Measurements from ENCODE around the gene GATA2. TPM values are rescaled to one million over a fixed set of nuclear protein-coding genes. Genes with fewer than 3 reads are reported as not detected.

The GATA2 gene
- 1 to 10 TPM; 2.9 to 4.1 TPM for total RNA-seq

GRCh38 chr3:128492671-128493569, at the start of gene GATA2:
Gene GATA2 (minus strand): TSS chr3:128493201. CDS start chr3:128487031, 6,170 bp downstream.
- no peaks in the 10 kb centered on the region for H3K9me3 Mint-ChIP-seq

GRCh38 chr3:128541246-128541645, 48.2 kb upstream of the GATA2 start:
- Mint-ChIP-seq H3K4me3 (no peak overlapping the region), H3K27ac (no peak overlapping the region), H3K4me1 (ENCODE audit: low read depth) (no peaks in the 10 kb centered on the region), H3K36me3 (ENCODE audit: insufficient read depth in 2 of 2) (peaks cover 5 to 13% of the 10 kb centered on the region in 2 donors), H3K27me3 (ENCODE audit: low read depth) (peaks cover 40% of the 10 kb centered on the region), H3K9me3 (peaks cover 5% of the 10 kb centered on the region in 2 donors)
- ATAC-seq (replicated peaks in 1 of 2) (no peak), DNase-seq (no peak)

More at GRCh38 chr3:128492671-128493569, at the start of gene GATA2:
- H3K27me3 Mint-ChIP-seq (ENCODE audit: low read depth), result peaks cover 57% of the 10 kb centered on the region
- peak within 1 kb of the TSS; percentile 48 to 52 for H3K4me3 Mint-ChIP-seq
- H3K36me3 Mint-ChIP-seq (ENCODE audit: insufficient read depth in 2 of 2), result peaks cover 0 to 1% of the 10 kb centered on the region in 2 donors
- peak; percentile 52 to 55 for DNase-seq
- peaks cover 20% of the 10 kb centered on the region for H3K4me1 Mint-ChIP-seq (ENCODE audit: low read depth)
- H3K27ac Mint-ChIP-seq, result no peak within 1 kb of the TSS
- peak; percentile 38 to 42 for ATAC-seq (replicated peaks in 1 of 2)

- no peaks in the 10 kb centered on the region for H3K4me1 Mint-ChIP-seq (ENCODE audit: low read depth)
- ATAC-seq (replicated peaks in 1 of 2), result no peak
- H3K36me3 Mint-ChIP-seq (ENCODE audit: insufficient read depth in 2 of 2), result peaks cover 5 to 13% of the 10 kb centered on the region in 2 donors
- H3K27me3 Mint-ChIP-seq (ENCODE audit: low read depth), result peaks cover 59% of the 10 kb centered on the region
- no peak overlapping the region for H3K27ac Mint-ChIP-seq
- DNase-seq, result no peak
- H3K4me3 Mint-ChIP-seq, result no peak overlapping the region
- peaks cover 5% of the 10 kb centered on the region in 2 donors for H3K9me3 Mint-ChIP-seq
Observed at GRCh38 chr3:128539376-128539775, 46.4 kb upstream of the GATA2 start.

- Mint-ChIP-seq H3K36me3 (ENCODE audit: insufficient read depth in 2 of 2) (peaks cover 0 to 1% of the 10 kb centered on the region in 2 donors), H3K4me1 (ENCODE audit: low read depth) (no peaks in the 10 kb centered on the region), H3K9me3 (no peaks in the 10 kb centered on the region), H3K27ac (no peak overlapping the region), H3K27me3 (ENCODE audit: low read depth) (peaks cover 61% of the 10 kb centered on the region), H3K4me3 (no peak overlapping the region)
- ATAC-seq (replicated peaks in 1 of 2), result no peak
- DNase-seq, result no peak
Observed at GRCh38 chr3:128537091-128537703, 44.2 kb upstream of the GATA2 start.

- H3K4me3 Mint-ChIP-seq, result no peak overlapping the region
- H3K4me1 Mint-ChIP-seq (ENCODE audit: low read depth), result no peaks in the 10 kb centered on the region
- no peaks in the 10 kb centered on the region for H3K9me3 Mint-ChIP-seq
- ATAC-seq (replicated peaks in 1 of 2), result no peak
- peaks cover 50% of the 10 kb centered on the region for H3K27me3 Mint-ChIP-seq (ENCODE audit: low read depth)
- H3K27ac Mint-ChIP-seq, result no peak overlapping the region
- H3K36me3 Mint-ChIP-seq (ENCODE audit: insufficient read depth in 2 of 2), result no peaks in the 10 kb centered on the region
- DNase-seq, result no peak
Observed at GRCh38 chr3:128532012-128532983, 39.3 kb upstream of the GATA2 start.

GRCh38 chr3:128524374-128525299, 31.6 kb upstream of the GATA2 start:
- no peak overlapping the region for H3K27ac Mint-ChIP-seq
- no peaks in the 10 kb centered on the region for H3K9me3 Mint-ChIP-seq
- H3K27me3 Mint-ChIP-seq (ENCODE audit: low read depth), result peaks cover 30% of the 10 kb centered on the region
- H3K36me3 Mint-ChIP-seq (ENCODE audit: insufficient read depth in 2 of 2), result no peaks in the 10 kb centered on the region
- DNase-seq (no peak), ATAC-seq (replicated peaks in 1 of 2) (no peak)
- no peak overlapping the region for H3K4me3 Mint-ChIP-seq
- H3K4me1 Mint-ChIP-seq (ENCODE audit: low read depth), result no peaks in the 10 kb centered on the region

- no peak for ATAC-seq (replicated peaks in 1 of 2)
Observed at GRCh38 chr3:128523591-128523990, 30.6 kb upstream of the GATA2 start.

GRCh38 chr3:128521715-128522114, 28.7 kb upstream of the GATA2 start:
- no peaks in the 10 kb centered on the region for H3K4me1 Mint-ChIP-seq (ENCODE audit: low read depth)
- ATAC-seq (replicated peaks in 1 of 2) (no peak), DNase-seq (no peak)
- H3K4me3 Mint-ChIP-seq, result no peak overlapping the region
- H3K36me3 Mint-ChIP-seq (ENCODE audit: insufficient read depth in 2 of 2), result no peaks in the 10 kb centered on the region
- no peak overlapping the region for H3K27ac Mint-ChIP-seq
- no peaks in the 10 kb centered on the region for H3K9me3 Mint-ChIP-seq
- peaks cover 39% of the 10 kb centered on the region for H3K27me3 Mint-ChIP-seq (ENCODE audit: low read depth)

More at GRCh38 chr3:128523591-128523990, 30.6 kb upstream of the GATA2 start:
- no peaks in the 10 kb centered on the region for H3K4me1 Mint-ChIP-seq (ENCODE audit: low read depth)
- no peaks in the 10 kb centered on the region for H3K9me3 Mint-ChIP-seq
- H3K27ac Mint-ChIP-seq, result no peak overlapping the region
- no peaks in the 10 kb centered on the region for H3K36me3 Mint-ChIP-seq (ENCODE audit: insufficient read depth in 2 of 2)
- H3K27me3 Mint-ChIP-seq (ENCODE audit: low read depth), result peaks cover 37% of the 10 kb centered on the region
- DNase-seq, result no peak
- H3K4me3 Mint-ChIP-seq, result no peak overlapping the region

GRCh38 chr3:128518587-128519490, 25.8 kb upstream of the GATA2 start:
- DNase-seq, result no peak
- H3K27ac Mint-ChIP-seq, result no peak overlapping the region
- ATAC-seq (replicated peaks in 1 of 2), result no peak
- H3K4me3 Mint-ChIP-seq, result no peak overlapping the region
- peaks cover 6 to 8% of the 10 kb centered on the region in 2 donors for H3K9me3 Mint-ChIP-seq
- H3K27me3 Mint-ChIP-seq (ENCODE audit: low read depth), result peaks cover 53% of the 10 kb centered on the region
- no peaks in the 10 kb centered on the region for H3K4me1 Mint-ChIP-seq (ENCODE audit: low read depth)
- H3K36me3 Mint-ChIP-seq (ENCODE audit: insufficient read depth in 2 of 2), result peaks cover 0 to 15% of the 10 kb centered on the region in 2 donors

GRCh38 chr3:128517648-128518047, 24.6 kb upstream of the GATA2 start:
- ATAC-seq (replicated peaks in 1 of 2) (no peak), DNase-seq (no peak)
- H3K27ac Mint-ChIP-seq, result no peak overlapping the region
- H3K4me3 Mint-ChIP-seq, result no peak overlapping the region
- H3K27me3 Mint-ChIP-seq (ENCODE audit: low read depth), result peaks cover 61% of the 10 kb centered on the region
- H3K9me3 Mint-ChIP-seq, result peaks cover 6 to 10% of the 10 kb centered on the region in 2 donors
- peaks cover 0 to 16% of the 10 kb centered on the region in 2 donors for H3K36me3 Mint-ChIP-seq (ENCODE audit: insufficient read depth in 2 of 2)
- H3K4me1 Mint-ChIP-seq (ENCODE audit: low read depth), result no peaks in the 10 kb centered on the region

- ATAC-seq (replicated peaks in 1 of 2) (no peak), DNase-seq (no peak)
- H3K36me3 Mint-ChIP-seq (ENCODE audit: insufficient read depth in 2 of 2), result peaks cover 0 to 16% of the 10 kb centered on the region in 2 donors
- no peak overlapping the region for H3K4me3 Mint-ChIP-seq
- H3K27me3 Mint-ChIP-seq (ENCODE audit: low read depth), result peaks cover 61% of the 10 kb centered on the region
- H3K9me3 Mint-ChIP-seq, result peaks cover 6 to 10% of the 10 kb centered on the region in 2 donors
- H3K4me1 Mint-ChIP-seq (ENCODE audit: low read depth), result no peaks in the 10 kb centered on the region
- no peak overlapping the region for H3K27ac Mint-ChIP-seq
Observed at GRCh38 chr3:128515967-128516366, 23.0 kb upstream of the GATA2 start.

All from activated T-cell treated with anti-CD3 and anti-CD28 coated beads, Interleukin-2, amount 50 U/mL, for 72 hours (primary cell).